NCI-H2107 treated with DMSO at 0.1 percent for 48 hours (cell line): Measurements from ENCODE around the gene APH1B.

ENCODE experiments used
- DNase-seq: peaks from one replicate; lab custom pipeline; 2025; ENCODE audit not compliant: unreplicated experiment; lab: John Stamatoyannopoulos, UW

The APH1B gene

GRCh38 chr15:63251701-63252100 is 25.7 kb upstream of the APH1B start:
- no peak for DNase-seq

- no peak for DNase-seq
Measured at GRCh38 chr15:63252292-63252691, 25.1 kb upstream of the APH1B start.

- no peak for DNase-seq
Measured at GRCh38 chr15:63254991-63255390, 22.4 kb upstream of the APH1B start.

GRCh38 chr15:63255489-63255990 is 21.9 kb upstream of the APH1B start:
- no peak for DNase-seq

- DNase-seq, result peak; percentile 16
Measured at GRCh38 chr15:63256433-63257274, 20.8 kb upstream of the APH1B start.

- DNase-seq, result no peak
Measured at GRCh38 chr15:63258658-63259057, 18.7 kb upstream of the APH1B start.

GRCh38 chr15:63260791-63261190 is 16.6 kb upstream of the APH1B start:
- DNase-seq, result no peak

- DNase-seq, result no peak
Measured at GRCh38 chr15:63261311-63261710, 16.1 kb upstream of the APH1B start.

GRCh38 chr15:63263519-63263918 is 13.9 kb upstream of the APH1B start:
- DNase-seq, result no peak

- DNase-seq, result no peak
Measured at GRCh38 chr15:63264688-63265293, 12.6 kb upstream of the APH1B start.

GRCh38 chr15:63274427-63274826 is 3.0 kb upstream of the APH1B start:
- no peak for DNase-seq

- no peak for DNase-seq
Measured at GRCh38 chr15:63276342-63277037, 915 bp upstream of the APH1B start.

GRCh38 chr15:63277893-63278456 is 570 bp downstream of the APH1B start:
- no peak for DNase-seq

GRCh38 chr15:63283126-63283525 is 5.7 kb downstream of the APH1B start:
- no peak for DNase-seq

- DNase-seq, result no peak
Measured at GRCh38 chr15:63284335-63284734, 6.9 kb downstream of the APH1B start.

GRCh38 chr15:63287109-63287508 is 9.7 kb downstream of the APH1B start:
- DNase-seq, result no peak

GRCh38 chr15:63288342-63288741 is 10.9 kb downstream of the APH1B start:
- no peak for DNase-seq

GRCh38 chr15:63288778-63289378 is 11.5 kb downstream of the APH1B start:
- peak; percentile 42 for DNase-seq

- no peak for DNase-seq
Measured at GRCh38 chr15:63291507-63291906, 14.1 kb downstream of the APH1B start.

GRCh38 chr15:63292241-63292640 is 14.8 kb downstream of the APH1B start:
- no peak for DNase-seq

- DNase-seq, result no peak
Measured at GRCh38 chr15:63292771-63293170, 15.4 kb downstream of the APH1B start.
